ENCODE data around the gene XIRP1. TPM values are rescaled to one million over a fixed set of nuclear protein-coding genes. Genes with fewer than 3 reads are reported as not detected.

XIRP1 gene
- total RNA-seq, 1 donor, result under 0.01 TPM

DNA sequence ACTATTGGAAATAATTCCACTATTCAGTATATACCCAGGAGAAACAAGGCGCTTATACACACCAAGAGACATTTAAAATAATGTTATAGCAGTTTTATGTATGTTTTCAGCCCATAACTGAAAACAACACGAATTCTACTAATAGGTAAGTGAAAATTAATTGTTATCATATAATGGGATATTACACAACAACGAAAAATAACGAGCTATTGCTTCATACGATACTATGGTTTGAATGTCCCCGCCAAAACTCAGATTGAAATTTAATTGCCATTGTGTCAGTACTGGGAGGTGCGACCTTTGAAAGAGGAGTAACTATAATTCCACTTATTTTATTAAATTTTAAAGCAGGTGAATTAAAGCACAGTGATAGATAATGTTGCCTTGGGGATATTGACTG is 35.0 kb downstream of the XIRP1 start:
- DNase-seq (ENCODE audit: insufficient read length, low spot score, missing footprints), result no peak
- Histone ChIP-seq H3K79me2 (ENCODE audit: insufficient read depth, low read length) (peaks cover 6% of the 10 kb centered on the region), H3K9me3 (ENCODE audit: low read depth, low read length) (no peaks in the 10 kb centered on the region), H3K4me2 (ENCODE audit: insufficient read depth, low read length) (no peak overlapping the region), H2AFZ (ENCODE audit: low read length) (no peak overlapping the region), H3K36me3 (ENCODE audit: insufficient read depth, low read length) (no peaks in the 10 kb centered on the region), H3K27ac (ENCODE audit: low read depth, low read length) (no peak overlapping the region), H3K27me3 (ENCODE audit: insufficient read depth, low read length) (peaks cover 3% of the 10 kb centered on the region), H4K20me1 (ENCODE audit: insufficient read depth, low read length) (peaks cover 5% of the 10 kb centered on the region), H3K4me3 (ENCODE audit: insufficient read depth, low read length) (no peak overlapping the region), H3K4me1 (ENCODE audit: insufficient read depth, low read length) (peaks cover 2% of the 10 kb centered on the region)
- TF ChIP-seq, protein P1, sequence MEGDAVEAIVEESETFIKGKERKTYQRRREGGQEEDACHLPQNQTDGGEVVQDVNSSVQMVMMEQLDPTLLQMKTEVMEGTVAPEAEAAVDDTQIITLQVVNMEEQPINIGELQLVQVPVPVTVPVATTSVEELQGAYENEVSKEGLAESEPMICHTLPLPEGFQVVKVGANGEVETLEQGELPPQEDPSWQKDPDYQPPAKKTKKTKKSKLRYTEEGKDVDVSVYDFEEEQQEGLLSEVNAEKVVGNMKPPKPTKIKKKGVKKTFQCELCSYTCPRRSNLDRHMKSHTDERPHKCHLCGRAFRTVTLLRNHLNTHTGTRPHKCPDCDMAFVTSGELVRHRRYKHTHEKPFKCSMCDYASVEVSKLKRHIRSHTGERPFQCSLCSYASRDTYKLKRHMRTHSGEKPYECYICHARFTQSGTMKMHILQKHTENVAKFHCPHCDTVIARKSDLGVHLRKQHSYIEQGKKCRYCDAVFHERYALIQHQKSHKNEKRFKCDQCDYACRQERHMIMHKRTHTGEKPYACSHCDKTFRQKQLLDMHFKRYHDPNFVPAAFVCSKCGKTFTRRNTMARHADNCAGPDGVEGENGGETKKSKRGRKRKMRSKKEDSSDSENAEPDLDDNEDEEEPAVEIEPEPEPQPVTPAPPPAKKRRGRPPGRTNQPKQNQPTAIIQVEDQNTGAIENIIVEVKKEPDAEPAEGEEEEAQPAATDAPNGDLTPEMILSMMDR (IDR thresholded peaks at IDR 0.05; ENCODE audit: extremely low read depth, low read depth, low read length), result no peak

DNA sequence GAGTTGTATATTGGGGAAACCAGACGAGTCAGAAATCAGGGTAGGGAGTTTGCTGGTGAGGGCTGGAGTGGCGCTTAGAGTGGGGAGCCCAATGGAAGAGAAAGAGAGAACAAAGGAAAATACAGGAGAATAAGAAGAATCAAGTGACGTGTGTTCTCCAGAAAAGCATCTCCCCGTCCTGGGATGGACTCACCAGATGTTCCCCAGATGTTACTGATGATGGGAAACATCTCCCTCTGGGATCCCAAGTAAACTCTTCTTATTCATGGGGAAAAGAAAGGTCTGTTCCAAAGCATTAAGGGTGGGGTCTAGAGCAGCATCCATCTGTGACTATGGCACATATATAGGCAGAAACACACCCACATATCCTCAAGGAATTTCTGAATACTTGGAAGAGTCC is 36.0 kb downstream of the XIRP1 start:
- no peak overlapping the region for H2AFZ ChIP-seq (ENCODE audit: low read length)
- peaks cover 11% of the 10 kb centered on the region for H3K4me1 ChIP-seq (ENCODE audit: insufficient read depth, low read length)
- peaks cover 15% of the 10 kb centered on the region for H4K20me1 ChIP-seq (ENCODE audit: insufficient read depth, low read length)
- H3K27me3 ChIP-seq (ENCODE audit: insufficient read depth, low read length), result peaks cover 3% of the 10 kb centered on the region
- H3K79me2 ChIP-seq (ENCODE audit: insufficient read depth, low read length), result peaks cover 16% of the 10 kb centered on the region
- H3K4me3 ChIP-seq (ENCODE audit: insufficient read depth, low read length), result no peak overlapping the region
- no peak overlapping the region for H3K4me2 ChIP-seq (ENCODE audit: insufficient read depth, low read length)
- peak; percentile 58 for DNase-seq (ENCODE audit: insufficient read length, low spot score, missing footprints)
- H3K27ac ChIP-seq (ENCODE audit: low read depth, low read length), result no peak overlapping the region
- TF ChIP-seq, protein P1 (IDR thresholded peaks at IDR 0.05; ENCODE audit: extremely low read depth, low read depth, low read length), result no peak
- H3K9me3 ChIP-seq (ENCODE audit: low read depth, low read length), result no peaks in the 10 kb centered on the region
- H3K36me3 ChIP-seq (ENCODE audit: insufficient read depth, low read length), result no peaks in the 10 kb centered on the region

DNA sequence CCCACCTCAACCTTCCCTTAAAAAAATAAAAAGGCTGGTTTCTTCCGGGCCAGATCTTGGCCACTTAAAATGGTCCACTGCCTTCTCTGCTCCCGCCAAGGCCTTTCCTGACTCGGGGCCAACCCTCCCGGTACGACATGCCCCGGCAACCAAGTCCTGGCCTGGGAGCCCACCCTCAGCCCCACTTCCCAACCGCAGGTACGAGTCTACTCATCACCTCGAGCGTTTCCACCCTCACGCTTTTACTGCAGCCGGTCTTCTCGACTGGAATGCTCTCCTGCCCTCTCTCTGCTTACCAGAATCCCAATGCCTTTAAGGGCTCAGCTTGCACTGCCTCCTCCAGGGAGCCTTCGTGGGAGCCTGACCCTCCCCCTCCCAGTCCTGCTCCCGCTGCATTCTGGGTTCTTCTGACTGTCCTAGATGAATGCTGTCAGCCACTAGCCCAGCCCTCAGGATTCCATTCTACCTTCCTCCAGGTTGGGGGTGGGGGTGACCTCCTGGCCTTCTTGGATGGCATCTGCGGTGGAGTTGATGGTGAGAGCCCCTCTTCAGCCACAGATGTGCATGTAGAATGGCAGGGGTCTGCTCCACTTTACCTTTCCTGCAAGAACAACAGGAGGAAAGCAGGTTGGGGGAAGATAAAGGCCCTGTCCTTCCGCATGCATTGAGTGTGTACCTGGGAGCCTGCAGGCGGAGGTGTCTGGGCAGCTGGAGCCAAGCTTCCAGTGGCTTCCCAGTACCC is 37.9 kb downstream of the XIRP1 start:
- H3K27ac ChIP-seq (ENCODE audit: low read depth, low read length), result no peak overlapping the region
- H3K79me2 ChIP-seq (ENCODE audit: insufficient read depth, low read length), result peaks cover 29% of the 10 kb centered on the region
- no peak overlapping the region for H3K4me3 ChIP-seq (ENCODE audit: insufficient read depth, low read length)
- TF ChIP-seq, protein P1 (IDR thresholded peaks at IDR 0.05; ENCODE audit: extremely low read depth, low read depth, low read length), result no peak
- H3K4me2 ChIP-seq (ENCODE audit: insufficient read depth, low read length), result no peak overlapping the region
- peak; percentile 65 for DNase-seq (ENCODE audit: insufficient read length, low spot score, missing footprints)
- H4K20me1 ChIP-seq (ENCODE audit: insufficient read depth, low read length), result peaks cover 31% of the 10 kb centered on the region
- no peaks in the 10 kb centered on the region for H3K9me3 ChIP-seq (ENCODE audit: low read depth, low read length)
- no peaks in the 10 kb centered on the region for H3K36me3 ChIP-seq (ENCODE audit: insufficient read depth, low read length)
- no peak overlapping the region for H2AFZ ChIP-seq (ENCODE audit: low read length)
- peaks cover 3% of the 10 kb centered on the region for H3K27me3 ChIP-seq (ENCODE audit: insufficient read depth, low read length)
- peaks cover 30% of the 10 kb centered on the region for H3K4me1 ChIP-seq (ENCODE audit: insufficient read depth, low read length)

DNA sequence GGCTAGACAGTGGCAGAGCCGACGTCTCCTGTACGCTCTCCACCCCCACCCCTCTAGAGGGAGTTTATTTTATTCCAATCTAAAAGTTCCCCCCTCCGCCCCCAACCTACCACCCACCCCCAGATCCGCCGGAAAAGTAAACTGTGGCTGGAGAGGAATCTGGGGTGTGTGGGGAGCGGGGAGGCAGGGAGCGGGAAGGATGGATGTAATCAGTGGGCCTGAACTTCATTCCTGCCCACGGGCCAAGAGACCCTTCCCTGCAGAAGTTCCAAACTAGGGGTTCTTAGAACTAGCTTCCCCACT is 38.5 kb downstream of the XIRP1 start:
- no peak for DNase-seq (ENCODE audit: insufficient read length, low spot score, missing footprints)
- H3K36me3 ChIP-seq (ENCODE audit: insufficient read depth, low read length), result no peaks in the 10 kb centered on the region
- TF ChIP-seq, protein P1 (IDR thresholded peaks at IDR 0.05; ENCODE audit: extremely low read depth, low read depth, low read length), result no peak
- H3K4me3 ChIP-seq (ENCODE audit: insufficient read depth, low read length), result peak overlapping the region; percentile 91
- H3K4me2 ChIP-seq (ENCODE audit: insufficient read depth, low read length), result peak overlapping the region; percentile 53
- peak overlapping the region; percentile 33 for H2AFZ ChIP-seq (ENCODE audit: low read length)
- H4K20me1 ChIP-seq (ENCODE audit: insufficient read depth, low read length), result peaks cover 34% of the 10 kb centered on the region
- H3K9me3 ChIP-seq (ENCODE audit: low read depth, low read length), result no peaks in the 10 kb centered on the region
- H3K4me1 ChIP-seq (ENCODE audit: insufficient read depth, low read length), result peaks cover 35% of the 10 kb centered on the region
- peak overlapping the region; percentile 41 for H3K27ac ChIP-seq (ENCODE audit: low read depth, low read length)
- peaks cover 1% of the 10 kb centered on the region for H3K27me3 ChIP-seq (ENCODE audit: insufficient read depth, low read length)
- H3K79me2 ChIP-seq (ENCODE audit: insufficient read depth, low read length), result peaks cover 34% of the 10 kb centered on the region
